ENCODE results near the gene DNAJB2.

The DNAJB2 gene

DNA sequence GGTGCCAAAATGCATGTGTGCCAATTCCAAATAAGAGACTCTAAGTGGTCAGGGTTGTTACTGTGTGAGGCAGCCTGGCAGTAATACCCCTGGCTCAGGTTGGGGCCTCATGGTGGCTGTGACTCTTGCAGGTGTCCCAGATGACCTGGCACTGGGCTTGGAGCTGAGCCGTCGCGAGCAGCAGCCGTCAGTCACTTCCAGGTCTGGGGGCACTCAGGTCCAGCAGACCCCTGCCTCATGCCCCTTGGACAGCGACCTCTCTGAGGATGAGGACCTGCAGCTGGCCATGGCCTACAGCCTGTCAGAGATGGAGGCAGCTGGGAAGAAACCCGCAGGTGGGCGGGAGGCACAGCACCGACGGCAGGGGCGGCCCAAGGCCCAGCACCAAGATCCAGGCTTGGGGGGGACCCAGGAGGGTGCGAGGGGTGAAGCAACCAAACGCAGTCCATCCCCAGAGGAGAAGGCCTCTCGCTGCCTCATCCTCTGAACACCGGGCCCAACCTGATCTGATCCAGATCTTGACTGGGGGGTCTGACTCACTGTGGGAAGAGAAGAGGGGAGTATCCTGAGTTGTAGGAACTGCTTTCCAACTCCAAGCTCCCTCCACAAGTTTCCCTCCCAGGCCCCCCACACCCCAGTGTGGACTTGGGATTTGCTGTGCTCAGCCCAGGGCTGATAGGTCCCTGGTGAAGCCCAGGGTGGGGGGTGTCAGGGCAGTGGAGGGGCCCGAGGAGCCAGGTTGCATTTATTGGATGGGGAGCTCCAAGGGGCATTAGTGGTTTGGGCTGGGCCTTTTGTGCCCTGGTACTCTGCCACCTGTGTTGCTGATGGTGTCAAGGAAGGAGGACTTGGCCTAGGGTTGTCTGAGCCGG lies 5.6 kb downstream of the DNAJB2 start:
- TF ChIP-seq, protein P1, sequence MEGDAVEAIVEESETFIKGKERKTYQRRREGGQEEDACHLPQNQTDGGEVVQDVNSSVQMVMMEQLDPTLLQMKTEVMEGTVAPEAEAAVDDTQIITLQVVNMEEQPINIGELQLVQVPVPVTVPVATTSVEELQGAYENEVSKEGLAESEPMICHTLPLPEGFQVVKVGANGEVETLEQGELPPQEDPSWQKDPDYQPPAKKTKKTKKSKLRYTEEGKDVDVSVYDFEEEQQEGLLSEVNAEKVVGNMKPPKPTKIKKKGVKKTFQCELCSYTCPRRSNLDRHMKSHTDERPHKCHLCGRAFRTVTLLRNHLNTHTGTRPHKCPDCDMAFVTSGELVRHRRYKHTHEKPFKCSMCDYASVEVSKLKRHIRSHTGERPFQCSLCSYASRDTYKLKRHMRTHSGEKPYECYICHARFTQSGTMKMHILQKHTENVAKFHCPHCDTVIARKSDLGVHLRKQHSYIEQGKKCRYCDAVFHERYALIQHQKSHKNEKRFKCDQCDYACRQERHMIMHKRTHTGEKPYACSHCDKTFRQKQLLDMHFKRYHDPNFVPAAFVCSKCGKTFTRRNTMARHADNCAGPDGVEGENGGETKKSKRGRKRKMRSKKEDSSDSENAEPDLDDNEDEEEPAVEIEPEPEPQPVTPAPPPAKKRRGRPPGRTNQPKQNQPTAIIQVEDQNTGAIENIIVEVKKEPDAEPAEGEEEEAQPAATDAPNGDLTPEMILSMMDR (IDR thresholded peaks at IDR 0.05) = no peak

DNA sequence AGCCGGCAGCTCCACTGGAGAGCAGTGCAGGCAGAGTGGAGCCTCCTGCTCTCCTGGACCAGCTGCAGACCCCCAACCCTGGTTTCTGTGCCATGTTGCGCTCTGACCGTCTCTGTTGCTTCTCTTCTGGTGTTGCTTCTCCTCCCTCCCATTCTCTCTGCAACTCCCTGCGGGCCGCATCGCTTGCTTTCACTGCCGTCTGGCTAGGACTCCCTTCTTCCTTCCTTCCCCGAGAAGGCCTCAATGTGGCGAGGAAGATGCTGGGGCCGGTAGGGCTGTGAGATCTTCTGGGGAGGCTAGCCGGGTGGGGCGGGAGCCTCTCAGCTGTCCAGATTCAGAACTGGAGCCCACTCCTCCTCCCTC lies 6.2 kb downstream of the DNAJB2 start:
- TF ChIP-seq, protein P1 (IDR thresholded peaks at IDR 0.05) = no peak

DNA sequence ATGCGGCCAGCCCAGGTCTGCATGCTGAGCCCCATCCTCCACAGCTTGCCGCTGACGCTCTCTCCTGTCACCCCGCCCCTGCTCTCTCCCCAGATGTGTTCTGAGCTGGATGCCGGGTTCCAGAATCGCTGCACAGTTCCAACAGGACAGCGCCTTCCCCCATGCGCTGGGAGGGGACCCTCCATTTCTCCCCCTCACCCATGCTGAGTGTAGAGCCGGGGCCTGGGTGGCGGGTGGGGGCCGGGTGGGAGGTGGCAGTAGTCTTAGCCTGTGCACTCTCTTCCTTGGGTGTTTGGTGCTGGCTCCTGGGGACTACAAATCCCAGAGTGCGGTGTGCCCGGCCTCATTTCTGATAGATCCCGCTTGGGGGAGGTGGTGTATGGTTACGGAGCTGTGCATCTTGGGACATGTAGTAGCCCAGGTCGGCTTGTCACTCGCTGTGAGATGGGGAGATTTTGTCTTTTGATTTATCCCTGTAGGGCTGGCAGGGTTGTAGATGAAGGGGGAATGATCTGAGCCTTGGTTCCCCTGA lies 6.8 kb downstream of the DNAJB2 start:
- TF ChIP-seq, protein P1 (IDR thresholded peaks at IDR 0.05) = no peak

DNA sequence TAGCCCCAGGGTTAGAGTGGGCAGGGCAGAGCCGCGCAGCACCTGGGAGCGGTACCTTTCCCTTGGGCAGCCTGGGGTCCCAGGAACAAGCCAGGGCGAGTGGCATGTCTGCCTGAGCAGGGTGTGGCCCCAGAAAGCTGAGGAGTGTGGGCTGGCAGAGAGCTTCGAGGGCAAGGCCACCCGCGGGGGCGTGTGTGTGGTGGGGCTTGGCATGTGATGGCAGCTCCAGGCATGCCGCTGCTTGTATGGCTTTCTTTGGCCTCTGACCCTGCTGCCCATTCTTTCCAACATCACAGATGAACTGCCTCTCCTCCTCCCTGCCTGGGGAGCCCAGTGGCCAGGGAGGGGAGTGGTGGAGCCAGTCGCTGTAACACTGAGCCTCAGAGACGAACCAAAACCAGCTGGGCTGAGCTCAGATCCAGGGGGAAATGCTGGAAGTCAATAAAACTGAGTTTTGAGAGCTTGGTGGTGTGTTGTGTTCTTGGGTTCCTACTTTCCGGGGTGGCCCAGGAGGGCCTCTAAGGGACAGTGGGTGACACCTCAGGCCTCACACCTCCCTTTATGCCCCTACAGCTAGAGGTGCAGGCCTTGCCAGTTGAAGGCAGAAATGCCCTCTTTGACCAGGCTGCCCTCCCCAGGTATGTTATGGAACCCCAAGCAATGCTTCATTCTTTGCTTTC lies 7.4 kb downstream of the DNAJB2 start:
- TF ChIP-seq, protein P1 (IDR thresholded peaks at IDR 0.05) = no peak

DNA sequence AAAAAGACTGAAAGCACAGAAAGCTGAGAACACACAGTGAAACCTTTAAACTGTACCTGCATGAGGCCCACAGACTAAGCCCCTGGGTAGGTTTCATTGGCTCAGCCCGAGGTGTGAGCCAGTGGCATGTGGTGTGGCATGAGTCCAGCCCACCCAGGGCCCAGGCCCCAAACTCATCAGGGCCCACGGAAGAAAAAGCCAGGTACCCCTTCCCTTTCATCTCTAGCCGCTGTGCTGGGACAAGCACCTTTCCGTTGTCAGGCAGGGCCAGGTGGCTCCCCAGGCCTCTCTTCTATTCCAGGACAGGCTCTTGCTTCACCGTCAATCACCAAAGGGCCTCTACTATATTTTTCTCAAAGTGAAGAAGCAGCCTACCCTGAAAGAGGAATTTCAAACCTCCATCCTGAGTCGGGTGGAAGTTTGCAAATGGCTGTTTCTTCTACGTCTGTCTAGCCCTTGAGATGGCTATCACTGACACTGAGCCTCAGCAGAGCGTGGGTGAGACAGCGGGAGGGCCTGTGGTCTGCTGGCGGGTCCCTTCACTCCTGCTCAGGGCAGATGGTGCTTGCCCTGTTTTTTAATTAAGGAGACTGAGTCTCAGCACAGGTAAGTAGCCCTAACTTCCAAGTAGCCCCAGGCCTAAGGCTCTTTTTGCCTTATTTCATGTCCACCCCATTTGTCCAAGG lies 8.6 kb downstream of the DNAJB2 start:
- TF ChIP-seq, protein P1 (IDR thresholded peaks at IDR 0.05) = no peak

DNA sequence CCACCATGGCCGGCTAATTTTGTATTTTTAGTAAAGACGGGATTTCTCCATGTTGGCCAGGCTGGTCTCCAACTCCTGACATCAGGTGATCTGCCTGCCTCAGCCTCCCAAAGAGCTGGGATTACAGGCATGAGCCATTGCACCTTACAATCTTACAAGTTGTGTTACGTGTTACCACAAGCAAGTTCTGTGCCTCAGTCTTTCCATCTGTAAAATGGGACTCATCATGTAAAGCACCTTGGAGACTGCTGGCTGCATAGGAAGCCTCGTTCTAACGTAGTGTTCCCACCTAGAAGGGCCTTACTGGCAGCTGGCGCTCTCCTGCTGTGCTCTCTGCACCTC lies 10.0 kb downstream of the DNAJB2 start:
- TF ChIP-seq, protein P1 (IDR thresholded peaks at IDR 0.05) = no peak

DNA sequence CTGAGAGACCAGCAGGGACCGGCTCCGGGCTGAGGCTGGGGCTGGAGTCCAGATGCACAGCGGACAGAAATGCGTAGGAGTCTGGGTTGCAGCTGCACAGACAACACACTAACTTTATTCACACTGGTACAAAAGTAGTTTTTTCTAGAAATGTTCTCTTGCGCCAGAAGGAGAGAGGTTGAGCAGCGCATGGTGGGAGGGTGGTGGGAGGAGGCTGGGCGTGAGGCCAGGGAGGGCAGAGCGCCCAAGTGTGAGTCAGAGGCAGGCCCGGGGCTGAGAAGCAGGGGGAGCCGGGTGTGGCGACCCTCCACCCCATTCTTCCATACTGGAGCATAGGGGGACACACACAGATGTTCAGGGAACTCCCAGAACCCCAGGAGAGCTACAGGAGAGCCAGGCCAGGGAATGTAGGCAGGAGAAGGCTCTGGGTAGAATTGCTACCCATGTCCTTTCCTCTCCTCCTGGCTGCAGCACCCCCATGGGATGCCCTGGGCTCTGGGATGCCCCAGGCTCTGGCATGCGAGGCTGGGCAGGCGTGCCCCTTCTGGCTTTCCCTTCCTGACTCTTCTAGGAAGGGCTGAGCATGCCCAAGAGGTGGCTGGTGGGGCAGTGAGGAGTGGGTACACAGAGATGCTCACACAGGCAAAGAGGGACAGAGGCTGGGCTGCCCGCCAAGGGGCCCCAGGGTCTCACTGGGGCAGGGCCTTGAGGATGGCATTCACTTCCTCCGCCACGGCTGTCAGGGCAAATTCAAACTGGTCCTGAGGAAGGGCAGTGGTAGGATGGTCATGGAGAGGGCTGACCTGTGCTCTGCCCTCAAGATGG lies 10.6 kb downstream of the DNAJB2 start:
- TF ChIP-seq, protein P1 (IDR thresholded peaks at IDR 0.05) = no peak

Measured in LNCAP (cell line).